ENCODE results near the gene NSD2.

Gene NSD2

GRCh38 chr4:1839282-1839681 lies 31.9 kb upstream of the NSD2 start:
- Histone ChIP-seq H3F3A (ENCODE audit: insufficient read depth) (no peaks in the 10 kb centered on the region), H3K9me3 (ENCODE audit: insufficient read depth, low read length) (no peaks in the 10 kb centered on the region), H4K20me1 (ENCODE audit: low read depth, low read length) (no peaks in the 10 kb centered on the region), H3K4me2 (ENCODE audit: low read depth, low read length, poor library complexity, severe bottlenecking) (no peak overlapping the region), H3K9ac (ENCODE audit: low read length) (no peak overlapping the region), H3K27me3 (ENCODE audit: low read length) (no peaks in the 10 kb centered on the region), H3K4me3 (ENCODE audit: insufficient read depth, low read length, poor library complexity, severe bottlenecking) (no peak overlapping the region), H2AFZ (ENCODE audit: low read depth, low read length, severe bottlenecking) (no peak overlapping the region), H3K27ac (ENCODE audit: low read depth, low read length) (no peak overlapping the region), H3K79me2 (ENCODE audit: insufficient read depth, low read length) (peaks cover 3% of the 10 kb centered on the region; the same call in 1 of the 2 replicates), H3K36me3 (ENCODE audit: low read length) (no peaks in the 10 kb centered on the region), H3K9me2 (replicated peaks; ENCODE audit: insufficient read depth, low read length) (no peaks in the 10 kb centered on the region)
- TF ChIP-seq EZH2phosphoT487 (conservative IDR thresholded peaks at IDR 0.05; ENCODE audit: low read length), result no peak
- TF ChIP-seq CTCF (IDR thresholded peaks at IDR 0.05; ENCODE audit: insufficient read depth, low read length, poor library complexity, severe bottlenecking), result no peak

- no peaks in the 10 kb centered on the region for H3F3A ChIP-seq (ENCODE audit: insufficient read depth)
- H3K36me3 ChIP-seq (ENCODE audit: low read length), result no peaks in the 10 kb centered on the region
- TF ChIP-seq CTCF (IDR thresholded peaks at IDR 0.05; ENCODE audit: insufficient read depth, low read length, poor library complexity, severe bottlenecking) (no peak), EZH2phosphoT487 (conservative IDR thresholded peaks at IDR 0.05; ENCODE audit: low read length) (no peak)
- H3K79me2 ChIP-seq (ENCODE audit: insufficient read depth, low read length), result peaks cover 3% of the 10 kb centered on the region; the same call in 1 of the 2 replicates
- H3K9me3 ChIP-seq (ENCODE audit: insufficient read depth, low read length), result no peaks in the 10 kb centered on the region
- no peak overlapping the region for H2AFZ ChIP-seq (ENCODE audit: low read depth, low read length, severe bottlenecking)
- H3K9ac ChIP-seq (ENCODE audit: low read length), result no peak overlapping the region
- no peak overlapping the region for H3K4me3 ChIP-seq (ENCODE audit: insufficient read depth, low read length, poor library complexity, severe bottlenecking)
- no peak overlapping the region for H3K4me2 ChIP-seq (ENCODE audit: low read depth, low read length, poor library complexity, severe bottlenecking)
- no peak overlapping the region for H3K27ac ChIP-seq (ENCODE audit: low read depth, low read length)
- H3K9me2 ChIP-seq (replicated peaks; ENCODE audit: insufficient read depth, low read length), result no peaks in the 10 kb centered on the region
- H3K27me3 ChIP-seq (ENCODE audit: low read length), result no peaks in the 10 kb centered on the region
- H4K20me1 ChIP-seq (ENCODE audit: low read depth, low read length), result no peaks in the 10 kb centered on the region
Observed at GRCh38 chr4:1841201-1841886, 29.8 kb upstream of the NSD2 start.

- Histone ChIP-seq H2AFZ (ENCODE audit: low read depth, low read length, severe bottlenecking) (no peak overlapping the region), H3K79me2 (ENCODE audit: insufficient read depth, low read length) (peaks cover 3% of the 10 kb centered on the region; the same call in 1 of the 2 replicates), H3K9ac (ENCODE audit: low read length) (no peak overlapping the region), H3K4me2 (ENCODE audit: low read depth, low read length, poor library complexity, severe bottlenecking) (no peak overlapping the region), H3K36me3 (ENCODE audit: low read length) (no peaks in the 10 kb centered on the region), H3K27ac (ENCODE audit: low read depth, low read length) (no peak overlapping the region), H3K4me3 (ENCODE audit: insufficient read depth, low read length, poor library complexity, severe bottlenecking) (no peak overlapping the region), H3K27me3 (ENCODE audit: low read length) (no peaks in the 10 kb centered on the region), H4K20me1 (ENCODE audit: low read depth, low read length) (no peaks in the 10 kb centered on the region), H3K9me2 (replicated peaks; ENCODE audit: insufficient read depth, low read length) (no peaks in the 10 kb centered on the region), H3K9me3 (ENCODE audit: insufficient read depth, low read length) (no peaks in the 10 kb centered on the region), H3F3A (ENCODE audit: insufficient read depth) (no peaks in the 10 kb centered on the region)
- TF ChIP-seq EZH2phosphoT487 (conservative IDR thresholded peaks at IDR 0.05; ENCODE audit: low read length) (no peak), CTCF (IDR thresholded peaks at IDR 0.05; ENCODE audit: insufficient read depth, low read length, poor library complexity, severe bottlenecking) (no peak)
Observed at GRCh38 chr4:1841887-1842210, 29.3 kb upstream of the NSD2 start.

Data from SU-DHL-6 (cell line).